Stimulated activated CD4-positive, alpha-beta T cell treated with anti-CD3 and anti-CD28 coated beads, TNF-alpha, amount 100 ng/mL, for 24 hours (primary cell): ENCODE data around the gene CCR9.

Experiments
- DNase-seq, 3 experiments: peaks; one replicate each; pipeline ENCODE4 v3.0.0-alpha.2; 2020; ENCODE audit warnings: low read depth in 3 of 3

Gene CCR9

DNA sequence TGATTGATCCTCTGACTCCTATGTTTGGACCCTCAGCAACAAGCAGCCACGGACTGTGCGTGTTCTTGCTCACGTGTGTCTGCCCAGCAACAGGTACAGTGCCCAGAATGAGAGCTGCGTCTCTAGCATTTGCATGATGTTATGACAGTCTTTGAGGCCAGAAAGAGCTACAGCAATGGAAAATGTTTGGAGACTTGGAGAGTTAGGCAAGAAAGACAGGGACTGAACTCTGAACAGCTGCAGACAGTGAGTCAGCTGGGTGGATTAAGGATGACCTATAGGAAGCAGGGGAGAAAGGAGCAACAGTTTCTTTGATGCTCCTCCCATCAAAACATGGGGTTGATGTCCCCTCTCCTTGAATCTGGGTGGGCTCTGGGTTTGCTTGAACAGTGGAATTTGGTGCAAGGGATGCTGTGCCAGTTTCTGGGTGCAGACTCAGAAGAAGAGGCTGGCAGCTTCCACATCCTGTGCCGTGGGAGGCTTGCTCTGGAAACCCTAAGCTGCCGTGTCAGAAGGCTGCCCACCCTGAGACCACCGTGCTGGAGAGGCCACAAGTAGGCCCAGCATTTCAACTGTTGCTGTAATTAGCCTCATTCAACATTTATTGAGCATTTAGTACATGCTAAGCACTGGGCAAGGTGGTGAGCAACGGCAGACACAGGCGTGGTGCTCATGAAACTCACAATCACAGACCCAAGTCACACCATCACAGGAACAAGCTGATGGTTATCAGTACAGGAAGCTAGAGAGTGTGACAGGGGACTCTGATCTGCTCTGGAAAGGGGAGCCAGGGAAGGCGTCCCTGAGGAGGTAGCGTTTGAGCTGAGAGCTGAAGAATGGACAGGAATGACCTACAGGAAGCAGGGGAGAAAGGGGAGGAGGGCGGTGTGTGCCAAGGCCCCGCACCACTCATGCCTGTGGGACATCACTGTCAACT lies 21.7 kb downstream of the CCR9 start:
- peak in 1 of 3 experiments; percentile 7 for DNase-seq

DNA sequence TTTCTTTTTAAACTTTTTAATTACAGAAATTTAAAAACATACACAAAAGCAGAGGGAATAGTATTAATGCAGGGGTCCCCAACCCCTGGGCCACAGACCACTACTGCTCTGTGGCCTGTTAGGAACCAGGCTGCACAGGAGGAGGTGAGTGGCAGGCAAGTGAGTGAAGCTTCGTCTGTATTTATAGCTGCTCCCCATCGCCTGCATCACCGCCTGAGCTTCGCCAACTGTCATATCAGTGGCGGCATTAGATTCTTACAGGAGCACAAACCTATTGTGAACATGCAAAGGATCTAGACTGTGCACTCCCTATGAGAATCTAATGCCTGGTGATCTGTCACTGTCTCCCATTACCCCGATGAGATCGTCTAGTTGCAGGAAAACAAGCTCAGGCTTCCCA lies 22.4 kb downstream of the CCR9 start:
- no peak for DNase-seq

DNA sequence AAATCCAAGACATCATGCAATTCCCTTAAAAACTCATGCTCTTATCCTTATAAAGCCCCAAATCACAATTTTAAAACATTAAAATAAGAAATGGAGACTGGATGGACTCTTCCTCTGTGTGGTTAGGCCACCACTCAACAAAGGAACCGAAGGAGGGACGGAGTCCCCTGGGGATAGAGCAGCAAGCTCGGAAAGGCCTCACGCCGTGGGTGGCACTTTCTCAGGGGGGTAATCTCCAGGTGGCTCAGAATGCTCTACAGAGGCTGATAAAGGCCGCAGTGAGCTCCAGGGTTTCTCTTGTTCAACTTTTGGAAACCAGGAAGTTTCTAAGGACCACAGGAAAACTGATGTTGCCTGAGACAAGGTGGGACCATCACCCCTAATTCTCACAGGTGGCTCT lies 23.2 kb downstream of the CCR9 start:
- no peak for DNase-seq

DNA sequence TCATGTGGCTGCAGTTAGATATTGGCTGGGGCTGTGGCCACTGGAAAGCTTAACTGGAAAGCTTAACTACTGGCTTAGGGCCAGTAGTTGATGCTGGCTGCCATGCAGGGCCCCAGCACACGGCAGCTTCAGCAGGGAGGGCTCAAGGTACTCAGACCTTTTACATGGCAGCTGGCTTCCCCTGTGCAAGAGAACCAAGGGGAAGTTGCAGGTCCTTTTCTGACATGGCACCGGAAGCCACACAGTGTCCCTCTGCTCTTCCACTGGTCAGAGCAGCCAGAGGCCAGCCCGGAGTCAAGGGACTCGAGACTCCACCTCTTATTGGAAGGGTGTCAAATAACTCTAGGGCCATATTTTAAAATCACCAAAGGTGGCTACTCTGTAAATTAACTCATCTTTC lies 24.5 kb downstream of the CCR9 start:
- DNase-seq, result no peak

DNA sequence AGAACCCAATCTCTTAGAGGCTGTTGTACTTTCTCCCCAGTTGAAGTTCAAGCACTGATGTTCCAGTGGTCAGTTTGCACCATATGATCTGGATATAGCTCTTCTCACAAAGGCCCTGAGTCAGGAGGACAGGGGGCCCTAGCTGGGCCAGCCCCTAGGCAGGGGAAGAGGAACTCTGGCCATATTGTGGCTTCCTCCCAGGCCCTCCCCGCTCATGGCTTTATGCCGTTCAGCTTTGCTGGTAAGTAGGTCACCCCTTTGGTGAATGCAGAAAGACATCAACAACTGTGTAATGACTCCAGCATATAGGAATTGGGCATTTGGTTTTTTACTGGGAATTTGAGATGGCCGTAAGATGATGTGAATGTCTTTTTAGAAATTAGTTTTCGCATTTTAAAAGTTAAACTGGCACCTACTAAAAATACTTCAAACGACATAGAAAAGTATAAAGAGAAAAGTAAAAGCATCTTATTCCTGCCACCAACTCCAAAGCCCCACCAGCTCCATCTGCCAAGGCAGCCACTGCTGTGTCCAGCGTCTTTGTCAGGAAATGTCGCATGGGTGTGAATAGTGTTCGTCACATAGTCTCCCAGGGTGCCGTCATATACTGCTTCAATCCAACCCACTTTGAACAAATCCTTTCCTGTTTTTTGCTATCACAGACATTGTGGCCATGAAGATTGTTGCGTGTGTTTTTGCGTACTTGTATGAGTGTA lies 25.3 kb downstream of the CCR9 start:
- DNase-seq, result no peak

DNA sequence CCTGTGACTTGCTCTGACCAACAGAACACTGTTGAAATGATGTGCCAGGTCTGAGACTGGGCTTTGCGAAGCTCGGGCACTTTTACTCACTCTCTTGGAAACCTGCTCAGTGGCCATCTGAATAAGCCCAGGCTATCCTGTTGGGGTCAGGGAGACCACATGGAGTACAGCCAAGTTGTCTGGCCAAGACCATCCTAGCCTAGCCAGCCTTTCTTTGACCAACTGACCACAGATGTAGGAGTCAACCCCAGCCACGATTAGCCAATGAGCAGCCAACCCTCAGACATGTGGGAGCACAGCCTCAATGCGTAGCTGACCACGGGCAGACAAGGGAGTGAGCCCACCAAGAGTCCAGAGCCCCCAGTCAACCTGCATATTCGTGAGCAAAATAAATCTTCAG lies 26.1 kb downstream of the CCR9 start:
- no peak for DNase-seq

DNA sequence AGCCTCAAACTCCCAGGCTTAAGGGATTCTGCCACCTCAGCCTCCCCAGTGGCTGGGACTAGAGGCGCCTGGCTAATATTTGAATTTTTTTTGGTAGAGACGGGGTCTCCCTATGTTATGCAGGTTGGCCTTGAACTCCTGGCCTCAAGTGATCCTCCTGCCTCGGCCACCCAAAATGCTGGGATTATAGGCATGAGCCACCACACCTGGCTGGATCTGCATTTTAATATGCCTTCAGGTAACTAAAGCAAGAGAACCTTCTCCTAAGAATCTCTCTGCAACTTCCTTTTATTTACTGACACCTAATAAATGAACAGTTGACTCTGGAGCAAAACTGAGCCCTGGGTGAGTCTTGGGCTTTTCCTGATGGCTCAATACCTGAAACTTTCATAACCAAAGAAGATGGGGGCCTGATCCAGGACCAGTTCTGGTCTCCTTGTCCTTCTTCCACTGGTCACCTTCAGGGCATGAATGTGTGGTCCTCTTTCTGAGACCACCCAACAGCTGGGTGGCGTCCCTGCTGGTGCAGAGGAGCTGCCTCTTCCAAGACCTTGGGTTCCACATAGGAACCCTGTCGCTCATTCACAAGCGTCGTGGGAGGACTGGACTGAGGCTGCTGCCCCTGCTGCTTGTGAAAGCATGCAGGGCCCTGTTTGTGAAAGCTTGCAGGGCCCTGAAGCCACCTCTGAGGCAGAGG lies 28.2 kb downstream of the CCR9 start:
- no peak for DNase-seq

DNA sequence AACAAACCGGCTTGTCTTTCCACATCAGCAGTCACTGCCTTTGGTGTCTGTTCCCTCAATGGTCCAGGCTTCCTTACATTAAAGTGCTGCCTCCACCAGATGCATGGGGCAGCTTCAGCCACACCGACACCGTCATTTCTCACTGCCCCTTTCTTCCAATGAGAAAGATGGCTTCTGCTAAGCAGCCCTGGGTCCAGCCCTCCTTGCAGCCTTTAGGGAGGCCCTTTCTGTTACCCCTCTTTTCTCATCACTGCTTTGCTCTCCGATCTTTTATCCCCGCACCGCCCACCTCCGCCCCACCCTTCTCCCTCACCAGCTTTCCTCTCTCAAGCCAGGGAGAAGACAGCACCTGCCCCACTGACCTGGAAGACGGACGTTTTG lies 28.7 kb downstream of the CCR9 start:
- DNase-seq, result no peak

DNA sequence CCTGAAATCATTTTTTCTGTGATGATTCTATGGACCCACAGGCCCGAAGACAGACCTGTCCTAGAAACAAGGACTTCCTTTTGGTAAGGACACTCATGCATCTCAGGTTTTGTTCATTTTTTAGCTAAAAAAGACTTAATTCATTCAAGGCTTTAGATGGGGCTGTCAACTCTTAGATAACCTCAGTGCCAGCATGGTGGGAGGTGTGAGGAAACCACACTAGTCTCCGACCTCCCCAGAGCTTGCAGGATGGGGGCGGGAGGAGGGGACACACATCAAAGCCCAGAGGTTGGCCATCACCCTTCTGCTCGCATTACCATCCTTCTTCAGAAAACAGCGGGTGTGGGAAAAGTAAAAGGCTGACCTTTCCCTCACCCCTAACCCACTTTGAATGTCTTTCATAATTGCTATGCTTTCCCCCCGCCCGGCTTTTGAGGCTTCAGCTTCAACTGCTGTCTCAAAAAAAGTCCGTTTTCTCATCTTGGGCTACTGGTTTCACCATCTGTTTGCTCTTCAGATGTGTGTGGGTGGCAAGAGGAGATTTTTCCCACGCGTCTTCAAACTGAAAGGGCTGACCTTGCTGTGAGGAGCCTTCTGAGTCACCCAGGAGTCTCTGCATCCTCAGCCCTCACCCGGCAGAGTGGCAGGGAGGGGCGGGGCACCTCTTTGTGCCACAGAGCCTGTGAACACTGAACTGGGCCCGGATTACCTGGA lies 29.3 kb downstream of the CCR9 start:
- DNase-seq, result peak; percentile 49 to 81 (median 49)

DNA sequence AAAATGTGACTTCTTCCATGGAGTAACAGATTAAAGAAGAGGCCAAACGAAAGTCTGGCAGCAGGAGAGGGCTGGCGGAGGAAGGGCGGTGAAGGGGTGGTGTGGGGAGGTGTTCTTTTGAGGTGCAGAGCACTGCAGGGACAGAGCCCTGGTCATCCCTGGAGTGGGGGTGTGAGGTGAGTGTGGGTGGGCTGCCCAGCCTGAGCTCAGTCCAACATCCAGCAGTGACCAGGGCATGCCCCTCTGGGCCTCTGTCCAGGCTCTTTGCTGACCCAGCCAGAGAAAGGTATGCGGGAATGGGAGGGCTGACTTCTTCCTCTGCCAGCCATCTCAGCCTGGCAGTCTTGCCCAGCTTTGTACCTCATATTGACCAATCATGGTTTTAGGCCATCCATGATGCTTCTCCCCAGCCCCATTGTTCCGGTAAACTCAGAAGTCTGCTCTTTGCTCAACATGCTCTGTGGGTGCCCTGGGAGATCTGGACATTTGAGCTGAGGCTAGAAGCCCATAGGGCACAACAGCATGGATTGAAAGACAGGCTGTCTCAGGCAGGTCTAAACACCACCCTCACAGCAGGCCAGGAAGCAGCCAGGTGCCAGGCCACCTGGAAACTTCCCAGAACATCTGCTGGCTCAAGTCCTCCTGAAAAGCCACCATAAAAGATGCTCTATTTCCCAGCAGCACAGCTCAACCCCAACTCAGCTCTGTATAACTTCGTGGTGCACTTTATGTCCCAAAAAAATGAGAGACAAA lies 31.0 kb downstream of the CCR9 start:
- no peak for DNase-seq

DNA sequence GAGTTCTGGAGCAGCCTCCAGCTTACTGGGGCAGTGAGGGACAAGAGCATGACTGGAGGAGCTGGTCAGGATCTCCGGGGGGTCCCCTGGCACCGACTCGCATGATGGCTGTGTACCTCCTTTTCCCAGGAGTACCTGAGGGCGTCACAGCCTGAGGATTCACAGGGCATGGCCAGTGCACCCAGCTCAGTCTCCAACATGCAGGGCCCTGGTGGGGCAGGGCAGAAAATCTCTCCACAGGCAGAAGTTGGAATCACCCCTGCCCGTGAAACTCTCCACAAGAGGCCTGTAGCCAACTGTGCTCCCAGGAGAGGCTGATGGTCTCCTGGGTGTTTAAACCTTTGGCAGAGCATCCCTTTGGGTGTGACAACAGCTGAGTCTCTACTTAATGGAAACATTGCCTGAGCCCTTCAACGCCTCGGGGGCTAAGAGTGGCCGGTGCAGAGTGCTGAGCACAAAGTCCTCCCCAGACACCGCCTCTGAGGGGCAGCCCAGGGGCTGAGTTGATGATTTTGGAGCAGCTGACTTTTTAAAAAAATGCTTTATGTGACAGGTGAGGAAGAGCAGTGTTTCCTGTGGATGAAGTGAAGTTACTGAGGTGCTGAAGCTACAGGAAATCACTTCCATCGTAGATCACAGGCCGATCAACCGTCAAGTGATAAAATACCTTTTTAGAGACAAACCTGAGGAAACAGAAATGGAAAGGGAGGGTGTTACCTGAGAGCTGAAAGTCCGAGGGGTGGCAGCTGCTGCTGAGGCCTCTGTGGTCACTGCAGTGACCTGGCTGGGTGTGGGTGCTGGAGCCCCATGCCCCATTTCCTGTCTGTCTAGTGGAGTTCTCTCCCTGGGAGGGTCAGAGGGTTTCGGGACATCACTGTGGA lies 35.1 kb downstream of the CCR9 start:
- no peak for DNase-seq

DNA sequence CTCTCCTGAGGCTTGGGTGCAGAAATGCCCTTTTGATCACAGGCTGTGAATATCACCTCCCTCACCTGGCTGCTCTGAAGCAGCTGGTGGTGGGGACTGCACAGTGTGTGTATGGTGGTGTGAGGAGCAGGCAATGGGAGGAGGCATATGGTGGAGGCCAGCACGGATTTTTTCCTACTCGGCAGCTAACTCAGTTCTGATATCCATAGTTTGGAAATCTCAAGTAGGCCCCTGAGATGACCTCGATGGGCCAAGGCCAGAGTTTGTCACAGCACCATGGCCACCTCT lies 35.6 kb downstream of the CCR9 start:
- no peak for DNase-seq

DNA sequence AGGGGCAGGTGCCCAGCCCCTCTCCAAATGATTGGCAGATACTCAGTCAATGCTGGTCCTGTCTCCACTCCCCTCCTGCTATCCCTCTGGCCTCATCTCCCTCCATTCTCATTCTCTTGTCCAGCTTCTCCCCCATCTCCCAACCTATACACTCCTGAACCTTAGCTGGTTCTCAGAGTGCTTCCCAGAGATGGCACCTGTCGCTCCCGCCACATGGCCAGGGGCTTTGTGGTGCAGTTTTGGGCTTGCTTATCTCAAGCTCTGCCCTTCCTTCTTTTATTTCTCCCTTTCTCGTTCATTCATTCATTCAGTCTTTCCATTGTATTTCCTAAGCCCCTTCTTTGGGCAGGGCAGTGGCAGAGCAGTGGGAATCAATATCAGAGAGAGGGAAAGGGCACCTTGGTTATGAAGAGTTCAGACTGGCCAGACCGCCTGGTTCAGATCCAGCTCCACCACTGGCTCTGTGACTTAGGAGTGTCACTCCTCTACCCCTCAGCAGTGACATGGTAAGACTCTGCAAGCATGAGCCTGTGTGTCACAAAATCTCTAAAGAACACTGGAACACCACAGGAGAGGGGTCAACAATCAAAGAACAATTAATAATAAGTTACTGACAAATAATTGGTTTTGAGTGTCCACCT lies 36.7 kb downstream of the CCR9 start:
- no peak for DNase-seq

DNA sequence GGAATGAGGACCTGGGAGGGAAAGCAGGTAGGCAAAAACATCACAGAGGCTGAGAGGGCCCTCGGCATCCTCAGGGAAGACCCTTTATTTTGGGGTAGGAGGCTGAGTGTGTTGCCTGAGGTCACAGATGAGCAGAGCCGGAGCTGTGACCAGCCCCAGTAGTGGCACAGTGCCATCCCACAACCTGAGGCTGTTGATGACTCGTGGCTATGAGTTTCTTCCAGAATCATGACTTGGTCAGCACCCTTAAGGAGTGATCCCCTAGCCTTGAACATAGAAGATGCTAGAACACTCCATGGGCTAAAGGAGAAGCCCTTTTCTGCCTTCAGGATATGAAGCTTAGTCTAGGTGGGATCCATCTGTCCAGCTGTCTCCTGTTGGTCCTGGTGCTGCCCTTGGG lies 37.4 kb downstream of the CCR9 start:
- no peak for DNase-seq

DNA sequence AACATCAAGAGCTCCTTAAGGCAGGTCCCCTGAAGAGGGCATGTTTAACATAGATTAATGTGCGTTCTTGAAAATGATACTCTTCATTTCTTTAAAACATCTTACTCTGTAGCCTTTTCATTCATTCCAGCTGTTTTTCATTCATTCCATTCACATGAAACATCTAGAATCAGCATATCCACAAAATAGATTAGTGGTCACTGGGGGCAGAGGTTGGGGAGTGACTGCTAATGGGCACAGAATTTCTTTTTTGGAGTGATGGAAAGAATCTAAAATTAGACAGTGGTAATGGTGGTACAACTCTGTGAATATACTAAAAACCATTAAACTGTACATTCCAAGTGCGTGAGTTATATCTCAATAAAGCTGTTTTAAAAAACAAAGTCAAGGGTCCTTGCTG lies 41.5 kb downstream of the CCR9 start:
- no peak for DNase-seq

DNA sequence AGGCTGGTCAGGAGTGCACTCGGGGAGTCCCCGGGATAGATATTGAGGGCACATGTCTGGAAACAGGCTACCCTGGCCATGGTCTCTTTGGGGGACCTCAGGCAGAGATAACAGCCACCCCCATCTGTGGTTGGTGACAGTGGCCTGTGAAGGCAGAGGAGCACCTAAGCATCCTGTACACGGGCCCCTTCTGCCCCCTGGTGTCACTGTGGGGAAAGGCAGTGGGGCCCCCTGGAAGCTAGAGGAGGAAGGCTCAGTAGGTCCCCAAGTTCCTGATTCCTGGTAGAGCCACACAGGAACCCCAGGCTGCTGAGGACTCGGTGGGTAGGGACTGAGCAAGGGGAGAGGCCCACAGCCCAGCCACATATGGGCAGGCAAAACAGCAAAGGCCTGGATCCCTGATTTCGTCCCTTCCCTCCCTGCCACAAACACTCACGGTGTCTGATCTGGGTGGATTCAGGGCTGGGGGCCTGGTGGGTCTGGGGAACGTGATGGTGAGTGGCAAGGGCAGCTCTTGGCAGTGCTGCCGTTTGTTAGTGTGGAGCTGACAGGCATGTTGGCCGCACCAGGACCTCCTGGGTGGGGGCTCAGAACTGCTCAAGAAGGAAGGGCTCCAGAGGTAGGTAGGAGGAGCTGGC lies 42.8 kb downstream of the CCR9 start:
- DNase-seq, result peak; percentile 42 to 71 (median 50)

DNA sequence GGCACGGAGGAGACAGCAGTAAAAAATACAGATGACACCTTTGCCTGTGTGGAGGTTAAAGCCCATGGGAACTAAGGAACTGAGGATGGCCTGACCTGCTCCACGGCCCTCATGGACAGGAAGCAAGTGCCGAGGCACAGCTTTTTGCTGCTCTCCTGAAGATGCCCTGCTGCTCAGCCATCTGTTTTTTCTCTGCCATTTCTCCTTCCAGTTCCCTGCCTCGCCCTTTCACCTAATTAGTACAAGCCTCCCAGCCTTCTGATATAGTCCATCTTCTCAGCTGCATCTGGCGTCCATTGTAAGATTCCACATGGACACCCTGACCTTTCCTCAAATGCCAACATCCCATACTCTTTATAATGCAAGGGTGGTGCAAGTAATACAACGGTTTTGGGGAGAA lies 45.2 kb downstream of the CCR9 start:
- DNase-seq, result no peak

DNA sequence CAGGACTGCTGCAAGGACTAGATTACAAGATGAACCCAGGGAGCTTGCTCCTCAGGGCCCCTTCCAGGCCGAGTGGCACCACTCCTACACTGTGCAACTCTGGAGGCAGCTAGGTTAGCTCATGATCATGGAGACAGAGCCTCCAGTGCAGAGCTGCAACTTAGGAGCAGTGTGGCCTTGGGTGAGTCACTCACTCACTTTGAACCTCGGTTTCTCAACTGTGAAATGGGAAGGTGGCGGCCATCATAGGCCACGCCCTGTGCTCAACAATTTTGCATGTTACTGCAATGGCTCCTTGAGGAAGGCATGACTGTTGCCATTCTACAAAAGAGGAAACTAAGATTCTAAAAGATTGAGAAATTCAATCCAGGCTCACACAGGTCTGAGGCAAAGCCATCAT lies 45.8 kb downstream of the CCR9 start:
- DNase-seq, result no peak

DNA sequence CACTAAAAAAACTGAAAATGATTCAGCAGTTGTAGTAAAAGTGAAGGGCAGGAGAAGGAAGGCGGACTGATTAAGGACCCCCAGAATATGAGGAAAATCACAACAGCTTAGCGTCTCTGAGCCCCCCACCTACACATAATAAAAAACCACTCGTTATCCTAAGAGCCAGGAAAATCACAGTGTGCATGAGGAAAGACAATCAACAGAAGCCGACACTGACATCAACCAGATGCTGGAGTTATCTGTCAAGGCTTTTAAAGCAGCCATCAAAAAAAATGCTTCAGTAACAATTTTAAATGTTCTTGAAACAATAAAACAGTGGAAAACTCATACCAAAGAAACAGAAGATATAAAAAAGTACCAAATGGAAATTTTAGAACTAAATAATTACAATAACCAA lies 47.2 kb downstream of the CCR9 start:
- DNase-seq, result no peak
